Measurements from ENCODE around the gene ZNF581.

The ZNF581 gene

DNA sequence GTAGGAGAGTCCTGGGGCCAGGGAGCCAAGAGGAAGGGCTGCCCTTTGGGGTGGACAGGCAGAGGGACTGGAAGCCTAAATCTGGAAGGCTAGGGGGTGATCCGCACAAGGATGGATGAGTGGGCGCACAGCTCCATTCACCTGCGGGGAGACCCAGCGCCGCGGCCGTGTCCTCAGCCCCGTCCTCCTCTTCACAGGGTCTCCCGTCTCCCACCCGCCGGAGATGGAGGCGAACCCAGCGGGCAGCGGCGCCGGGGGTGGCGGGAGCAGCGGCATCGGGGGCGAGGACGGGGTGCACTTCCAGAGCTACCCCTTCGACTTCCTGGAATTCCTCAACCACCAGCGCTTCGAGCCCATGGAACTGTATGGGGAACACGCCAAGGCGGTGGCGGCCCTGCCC lies 30.1 kb upstream of the ZNF581 start:
- no peak overlapping the region for H3K27ac ChIP-seq (ENCODE audit: low read depth, low read length)
- no peaks in the 10 kb centered on the region for H3K4me1 ChIP-seq (ENCODE audit: control insufficient read depth, insufficient read depth, low read length)
- peaks cover 29% of the 10 kb centered on the region for H3K36me3 ChIP-seq (ENCODE audit: control insufficient read depth, insufficient read depth, low read length)
- no peaks in the 10 kb centered on the region for H3K9me3 ChIP-seq (ENCODE audit: control insufficient read depth, insufficient read depth, low read length)
- no peak overlapping the region for H3K4me3 ChIP-seq (ENCODE audit: low read depth, low read length)
- H3K27me3 ChIP-seq (ENCODE audit: control insufficient read depth, insufficient read depth, low read length) = no peaks in the 10 kb centered on the region
- H3K9ac ChIP-seq (ENCODE audit: low read depth, low read length) = no peak overlapping the region

- H3K27me3 ChIP-seq (ENCODE audit: control insufficient read depth, insufficient read depth, low read length) = no peaks in the 10 kb centered on the region
- H3K4me3 ChIP-seq (ENCODE audit: low read depth, low read length) = no peak overlapping the region
- H3K36me3 ChIP-seq (ENCODE audit: control insufficient read depth, insufficient read depth, low read length) = peaks cover 29% of the 10 kb centered on the region
- H3K27ac ChIP-seq (ENCODE audit: low read depth, low read length) = no peak overlapping the region
- no peaks in the 10 kb centered on the region for H3K4me1 ChIP-seq (ENCODE audit: control insufficient read depth, insufficient read depth, low read length)
- H3K9me3 ChIP-seq (ENCODE audit: control insufficient read depth, insufficient read depth, low read length) = no peaks in the 10 kb centered on the region
- H3K9ac ChIP-seq (ENCODE audit: low read depth, low read length) = no peak overlapping the region
Measured at GRCh38 chr19:55613930-55614710, 29.3 kb upstream of the ZNF581 start.

- no peaks in the 10 kb centered on the region for H3K27me3 ChIP-seq (ENCODE audit: control insufficient read depth, insufficient read depth, low read length)
- H3K4me1 ChIP-seq (ENCODE audit: control insufficient read depth, insufficient read depth, low read length) = no peaks in the 10 kb centered on the region
- H3K9ac ChIP-seq (ENCODE audit: low read depth, low read length) = no peak overlapping the region
- no peak overlapping the region for H3K27ac ChIP-seq (ENCODE audit: low read depth, low read length)
- H3K4me3 ChIP-seq (ENCODE audit: low read depth, low read length) = no peak overlapping the region
- H3K9me3 ChIP-seq (ENCODE audit: control insufficient read depth, insufficient read depth, low read length) = no peaks in the 10 kb centered on the region
- peaks cover 25% of the 10 kb centered on the region for H3K36me3 ChIP-seq (ENCODE audit: control insufficient read depth, insufficient read depth, low read length)
Measured at GRCh38 chr19:55614711-55615542, 28.5 kb upstream of the ZNF581 start.

DNA sequence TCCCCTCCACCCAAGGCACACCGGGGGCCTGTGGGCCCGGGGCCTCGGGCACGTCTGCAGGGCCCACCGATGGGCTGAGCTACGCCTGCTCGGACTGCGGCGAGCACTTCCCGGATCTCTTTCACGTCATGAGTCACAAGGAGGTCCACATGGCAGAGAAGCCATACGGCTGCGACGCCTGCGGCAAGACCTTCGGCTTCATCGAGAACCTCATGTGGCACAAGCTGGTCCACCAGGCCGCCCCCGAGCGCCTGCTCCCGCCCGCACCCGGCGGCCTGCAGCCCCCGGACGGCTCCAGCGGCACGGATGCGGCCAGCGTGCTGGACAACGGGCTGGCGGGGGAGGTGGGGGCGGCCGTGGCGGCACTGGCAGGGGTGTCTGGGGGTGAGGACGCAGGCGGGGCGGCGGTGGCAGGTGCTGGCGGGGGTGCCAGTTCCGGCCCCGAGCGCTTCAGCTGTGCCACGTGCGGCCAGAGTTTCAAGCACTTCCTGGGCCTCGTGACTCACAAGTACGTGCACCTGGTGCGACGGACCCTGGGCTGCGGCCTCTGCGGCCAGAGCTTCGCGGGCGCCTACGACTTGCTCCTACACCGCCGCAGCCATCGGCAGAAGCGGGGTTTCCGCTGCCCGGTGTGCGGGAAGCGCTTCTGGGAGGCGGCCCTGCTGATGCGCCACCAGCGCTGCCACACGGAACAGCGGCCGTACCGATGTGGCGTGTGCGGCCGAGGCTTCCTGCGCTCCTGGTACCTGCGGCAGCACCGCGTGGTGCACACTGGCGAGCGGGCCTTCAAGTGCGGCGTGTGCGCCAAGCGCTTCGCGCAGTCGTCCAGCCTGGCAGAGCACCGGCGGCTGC lies 27.7 kb upstream of the ZNF581 start:
- Histone ChIP-seq H3K4me1 (ENCODE audit: control insufficient read depth, insufficient read depth, low read length) (no peaks in the 10 kb centered on the region), H3K4me3 (ENCODE audit: low read depth, low read length) (no peak overlapping the region), H3K9me3 (ENCODE audit: control insufficient read depth, insufficient read depth, low read length) (no peaks in the 10 kb centered on the region), H3K9ac (ENCODE audit: low read depth, low read length) (no peak overlapping the region), H3K36me3 (ENCODE audit: control insufficient read depth, insufficient read depth, low read length) (peaks cover 28% of the 10 kb centered on the region), H3K27ac (ENCODE audit: low read depth, low read length) (no peak overlapping the region), H3K27me3 (ENCODE audit: control insufficient read depth, insufficient read depth, low read length) (no peaks in the 10 kb centered on the region)

DNA sequence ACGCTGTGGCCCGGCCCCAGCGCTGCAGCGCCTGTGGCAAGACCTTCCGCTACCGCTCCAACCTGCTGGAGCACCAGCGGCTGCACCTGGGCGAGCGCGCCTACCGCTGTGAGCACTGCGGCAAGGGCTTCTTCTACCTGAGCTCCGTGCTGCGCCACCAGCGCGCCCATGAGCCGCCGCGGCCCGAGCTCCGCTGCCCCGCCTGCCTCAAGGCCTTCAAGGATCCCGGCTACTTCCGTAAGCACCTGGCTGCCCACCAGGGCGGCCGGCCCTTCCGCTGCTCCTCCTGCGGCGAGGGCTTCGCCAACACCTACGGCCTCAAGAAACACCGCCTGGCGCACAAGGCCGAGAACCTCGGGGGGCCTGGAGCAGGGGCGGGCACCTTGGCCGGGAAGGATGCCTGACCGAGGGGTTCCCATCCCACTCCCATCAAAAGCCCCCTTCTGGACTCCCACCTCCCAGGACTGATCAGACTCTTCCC lies 27.0 kb upstream of the ZNF581 start:
- Histone ChIP-seq H3K9ac (ENCODE audit: low read depth, low read length) (no peak overlapping the region), H3K4me1 (ENCODE audit: control insufficient read depth, insufficient read depth, low read length) (no peaks in the 10 kb centered on the region), H3K27me3 (ENCODE audit: control insufficient read depth, insufficient read depth, low read length) (no peaks in the 10 kb centered on the region), H3K4me3 (ENCODE audit: low read depth, low read length) (no peak overlapping the region), H3K27ac (ENCODE audit: low read depth, low read length) (no peak overlapping the region), H3K36me3 (ENCODE audit: control insufficient read depth, insufficient read depth, low read length) (peaks cover 34% of the 10 kb centered on the region), H3K9me3 (ENCODE audit: control insufficient read depth, insufficient read depth, low read length) (no peaks in the 10 kb centered on the region)

DNA sequence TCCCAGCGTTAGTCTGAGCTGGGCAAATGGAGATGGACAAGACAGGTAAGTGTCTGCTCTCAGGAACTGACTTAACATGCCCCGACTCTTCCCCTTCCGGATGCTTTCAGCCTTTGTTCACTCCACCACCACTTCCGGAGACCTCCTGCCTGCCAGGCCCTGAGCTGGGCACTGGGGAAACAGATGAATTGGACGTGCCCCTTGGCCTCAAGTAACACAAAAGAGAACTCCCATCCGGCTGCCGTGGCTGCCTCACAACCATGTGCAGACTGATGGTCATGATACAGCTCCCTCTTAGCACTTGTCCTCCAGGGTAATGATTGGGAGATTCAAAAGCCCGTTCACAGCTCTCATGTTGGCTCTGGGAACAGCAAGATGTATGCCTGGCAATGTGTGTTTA lies 26.0 kb upstream of the ZNF581 start:
- Histone ChIP-seq H3K4me1 (ENCODE audit: control insufficient read depth, insufficient read depth, low read length) (no peaks in the 10 kb centered on the region), H3K4me3 (ENCODE audit: low read depth, low read length) (no peak overlapping the region), H3K36me3 (ENCODE audit: control insufficient read depth, insufficient read depth, low read length) (peaks cover 38% of the 10 kb centered on the region), H3K9me3 (ENCODE audit: control insufficient read depth, insufficient read depth, low read length) (no peaks in the 10 kb centered on the region), H3K27me3 (ENCODE audit: control insufficient read depth, insufficient read depth, low read length) (no peaks in the 10 kb centered on the region), H3K27ac (ENCODE audit: low read depth, low read length) (no peak overlapping the region), H3K9ac (ENCODE audit: low read depth, low read length) (no peak overlapping the region)

DNA sequence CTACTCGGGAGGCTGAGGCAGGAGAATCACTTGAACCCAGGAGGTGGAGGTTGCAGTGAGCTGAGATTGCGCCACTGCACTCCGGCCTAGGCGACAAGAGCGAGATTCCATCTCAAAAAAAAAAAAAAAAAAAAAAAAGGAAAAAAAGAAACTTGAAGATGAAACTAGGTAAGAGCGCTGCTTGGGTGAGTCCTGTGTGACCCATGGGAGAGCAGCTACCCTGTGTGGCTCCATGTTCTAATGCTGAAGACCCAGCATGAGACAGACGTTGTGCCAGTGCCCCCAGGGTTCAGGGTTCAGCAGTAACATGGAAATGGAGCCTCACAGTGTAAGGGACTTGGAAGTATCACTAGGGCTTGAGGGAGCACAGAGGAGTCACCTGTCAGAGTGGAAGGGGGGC lies 25.0 kb upstream of the ZNF581 start:
- Histone ChIP-seq H3K9ac (ENCODE audit: low read depth, low read length) (no peak overlapping the region), H3K4me3 (ENCODE audit: low read depth, low read length) (no peak overlapping the region), H3K27me3 (ENCODE audit: control insufficient read depth, insufficient read depth, low read length) (no peaks in the 10 kb centered on the region), H3K27ac (ENCODE audit: low read depth, low read length) (no peak overlapping the region), H3K36me3 (ENCODE audit: control insufficient read depth, insufficient read depth, low read length) (peaks cover 38% of the 10 kb centered on the region), H3K9me3 (ENCODE audit: control insufficient read depth, insufficient read depth, low read length) (no peaks in the 10 kb centered on the region), H3K4me1 (ENCODE audit: control insufficient read depth, insufficient read depth, low read length) (no peaks in the 10 kb centered on the region)

DNA sequence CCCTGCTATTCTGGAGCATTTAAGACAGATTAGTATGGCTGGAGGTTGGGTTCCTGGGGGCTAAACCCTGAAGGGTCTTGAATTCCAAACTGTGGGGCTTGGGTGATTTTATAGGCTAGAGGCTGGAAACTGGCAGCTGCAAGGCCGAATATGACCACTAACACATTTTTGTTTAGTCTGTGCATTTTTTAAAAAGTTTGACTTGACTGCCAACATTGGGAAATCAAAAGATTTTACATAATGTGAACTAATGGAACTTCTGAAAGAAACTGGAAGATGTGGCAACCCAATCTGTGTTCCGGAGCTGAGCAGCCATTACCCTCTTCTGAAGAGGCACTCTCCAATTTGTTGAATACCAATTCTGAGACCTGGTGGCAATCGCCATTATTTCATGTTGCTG lies 24.2 kb upstream of the ZNF581 start:
- no peaks in the 10 kb centered on the region for H3K4me1 ChIP-seq (ENCODE audit: control insufficient read depth, insufficient read depth, low read length)
- no peak overlapping the region for H3K9ac ChIP-seq (ENCODE audit: low read depth, low read length)
- peaks cover 38% of the 10 kb centered on the region for H3K36me3 ChIP-seq (ENCODE audit: control insufficient read depth, insufficient read depth, low read length)
- H3K4me3 ChIP-seq (ENCODE audit: low read depth, low read length) = no peak overlapping the region
- H3K27me3 ChIP-seq (ENCODE audit: control insufficient read depth, insufficient read depth, low read length) = no peaks in the 10 kb centered on the region
- no peaks in the 10 kb centered on the region for H3K9me3 ChIP-seq (ENCODE audit: control insufficient read depth, insufficient read depth, low read length)
- no peak overlapping the region for H3K27ac ChIP-seq (ENCODE audit: low read depth, low read length)

GRCh38 chr19:55620410-55621204 lies 22.8 kb upstream of the ZNF581 start:
- H3K4me1 ChIP-seq (ENCODE audit: control insufficient read depth, insufficient read depth, low read length) = no peaks in the 10 kb centered on the region
- peaks cover 30% of the 10 kb centered on the region for H3K36me3 ChIP-seq (ENCODE audit: control insufficient read depth, insufficient read depth, low read length)
- no peaks in the 10 kb centered on the region for H3K9me3 ChIP-seq (ENCODE audit: control insufficient read depth, insufficient read depth, low read length)
- no peak overlapping the region for H3K4me3 ChIP-seq (ENCODE audit: low read depth, low read length)
- H3K27ac ChIP-seq (ENCODE audit: low read depth, low read length) = no peak overlapping the region
- no peak overlapping the region for H3K9ac ChIP-seq (ENCODE audit: low read depth, low read length)
- no peaks in the 10 kb centered on the region for H3K27me3 ChIP-seq (ENCODE audit: control insufficient read depth, insufficient read depth, low read length)

DNA sequence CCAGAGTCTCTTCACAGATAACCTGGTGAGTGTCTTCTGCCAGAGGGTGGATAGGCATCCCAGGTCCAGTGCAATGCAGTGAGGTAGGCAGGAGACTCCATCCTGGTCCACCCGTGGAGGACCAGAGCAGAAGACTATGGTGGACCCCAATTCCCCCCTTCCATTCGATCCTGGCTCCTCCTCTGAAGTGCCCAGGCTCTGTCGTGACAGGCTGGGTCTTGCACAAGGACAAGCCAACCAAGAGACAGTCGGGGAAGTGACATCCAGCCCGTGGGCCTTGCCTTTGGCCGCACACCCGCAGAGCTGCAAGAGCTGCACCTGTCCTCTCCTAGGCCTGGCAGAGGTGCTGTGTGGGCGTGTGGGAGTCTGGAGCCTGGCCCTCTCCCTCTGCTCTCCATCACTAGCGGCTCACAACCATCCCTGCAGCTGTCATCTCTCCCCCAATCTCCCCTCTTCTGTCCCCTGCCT lies 22.2 kb upstream of the ZNF581 start:
- Histone ChIP-seq H3K4me1 (ENCODE audit: control insufficient read depth, insufficient read depth, low read length) (no peaks in the 10 kb centered on the region), H3K36me3 (ENCODE audit: control insufficient read depth, insufficient read depth, low read length) (peaks cover 26% of the 10 kb centered on the region)

More for the DNA sequence above, 22.2 kb upstream of the ZNF581 start:
- Histone ChIP-seq H3K4me3 (ENCODE audit: low read depth, low read length) (no peak overlapping the region), H3K9me3 (ENCODE audit: control insufficient read depth, insufficient read depth, low read length) (no peaks in the 10 kb centered on the region), H3K27me3 (ENCODE audit: control insufficient read depth, insufficient read depth, low read length) (no peaks in the 10 kb centered on the region), H3K9ac (ENCODE audit: low read depth, low read length) (no peak overlapping the region), H3K27ac (ENCODE audit: low read depth, low read length) (no peak overlapping the region)

All from HUES48 (cell line).